ENCODE data around the gene AOAH.

DNA sequence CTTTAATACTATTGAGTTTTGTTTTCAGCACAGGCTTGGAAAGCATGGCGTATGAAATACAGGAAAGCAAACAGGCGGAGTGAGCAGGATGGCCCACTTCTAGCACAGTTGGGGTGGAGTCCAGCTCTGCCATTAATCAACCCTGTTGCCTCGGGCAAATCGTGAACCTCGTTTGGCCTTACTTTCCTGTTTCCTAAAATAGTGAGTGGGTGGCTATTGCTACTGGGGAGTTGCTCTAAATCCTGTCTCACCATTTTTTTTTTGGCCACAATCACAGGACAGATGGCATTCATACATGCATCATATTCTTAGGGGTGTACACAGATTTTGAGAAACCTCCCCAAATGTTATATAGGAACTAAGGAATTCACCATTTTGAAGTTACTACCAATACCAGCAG, 176.9 kb downstream of the AOAH start:
- TF ChIP-seq, protein P1, sequence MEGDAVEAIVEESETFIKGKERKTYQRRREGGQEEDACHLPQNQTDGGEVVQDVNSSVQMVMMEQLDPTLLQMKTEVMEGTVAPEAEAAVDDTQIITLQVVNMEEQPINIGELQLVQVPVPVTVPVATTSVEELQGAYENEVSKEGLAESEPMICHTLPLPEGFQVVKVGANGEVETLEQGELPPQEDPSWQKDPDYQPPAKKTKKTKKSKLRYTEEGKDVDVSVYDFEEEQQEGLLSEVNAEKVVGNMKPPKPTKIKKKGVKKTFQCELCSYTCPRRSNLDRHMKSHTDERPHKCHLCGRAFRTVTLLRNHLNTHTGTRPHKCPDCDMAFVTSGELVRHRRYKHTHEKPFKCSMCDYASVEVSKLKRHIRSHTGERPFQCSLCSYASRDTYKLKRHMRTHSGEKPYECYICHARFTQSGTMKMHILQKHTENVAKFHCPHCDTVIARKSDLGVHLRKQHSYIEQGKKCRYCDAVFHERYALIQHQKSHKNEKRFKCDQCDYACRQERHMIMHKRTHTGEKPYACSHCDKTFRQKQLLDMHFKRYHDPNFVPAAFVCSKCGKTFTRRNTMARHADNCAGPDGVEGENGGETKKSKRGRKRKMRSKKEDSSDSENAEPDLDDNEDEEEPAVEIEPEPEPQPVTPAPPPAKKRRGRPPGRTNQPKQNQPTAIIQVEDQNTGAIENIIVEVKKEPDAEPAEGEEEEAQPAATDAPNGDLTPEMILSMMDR (IDR thresholded peaks at IDR 0.05): no peak
- TF ChIP-seq EZH2 (IDR thresholded peaks at IDR 0.05) (no peak), EZH2phosphoT487 (IDR thresholded peaks at IDR 0.05) (no peak)

All from neural progenitor cell (in vitro differentiated cells).